OCI-M2 (cell line): ENCODE results near the gene SYNM.

Experiments used
- DNase-seq: peaks from one replicate; lab custom pipeline; 2025; ENCODE audit not compliant: unreplicated experiment; lab: John Stamatoyannopoulos, UW

SYNM gene

GRCh38 chr15:99082798-99083197, 22.1 kb upstream of the SYNM start:
- no peak for DNase-seq

DNA sequence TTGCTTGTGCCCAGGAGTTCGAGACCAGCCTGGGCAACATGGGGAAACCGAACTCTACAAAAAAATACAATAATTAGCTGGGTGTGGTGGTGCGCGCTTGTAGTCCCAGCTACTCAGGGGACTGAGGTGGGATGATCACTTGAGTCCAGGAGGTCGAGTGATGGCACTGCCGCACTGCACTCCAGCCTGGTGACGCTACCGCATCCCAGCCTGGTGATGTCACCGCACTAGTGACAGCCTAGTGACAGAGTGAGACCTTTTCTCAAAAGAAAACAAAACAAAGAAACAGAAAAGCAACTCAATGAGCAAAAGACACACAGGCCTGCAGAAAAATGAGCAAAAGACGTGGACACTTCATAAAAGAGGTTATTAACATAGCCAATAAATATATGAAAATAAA, 19.9 kb upstream of the SYNM start:
- no peak for DNase-seq

DNA sequence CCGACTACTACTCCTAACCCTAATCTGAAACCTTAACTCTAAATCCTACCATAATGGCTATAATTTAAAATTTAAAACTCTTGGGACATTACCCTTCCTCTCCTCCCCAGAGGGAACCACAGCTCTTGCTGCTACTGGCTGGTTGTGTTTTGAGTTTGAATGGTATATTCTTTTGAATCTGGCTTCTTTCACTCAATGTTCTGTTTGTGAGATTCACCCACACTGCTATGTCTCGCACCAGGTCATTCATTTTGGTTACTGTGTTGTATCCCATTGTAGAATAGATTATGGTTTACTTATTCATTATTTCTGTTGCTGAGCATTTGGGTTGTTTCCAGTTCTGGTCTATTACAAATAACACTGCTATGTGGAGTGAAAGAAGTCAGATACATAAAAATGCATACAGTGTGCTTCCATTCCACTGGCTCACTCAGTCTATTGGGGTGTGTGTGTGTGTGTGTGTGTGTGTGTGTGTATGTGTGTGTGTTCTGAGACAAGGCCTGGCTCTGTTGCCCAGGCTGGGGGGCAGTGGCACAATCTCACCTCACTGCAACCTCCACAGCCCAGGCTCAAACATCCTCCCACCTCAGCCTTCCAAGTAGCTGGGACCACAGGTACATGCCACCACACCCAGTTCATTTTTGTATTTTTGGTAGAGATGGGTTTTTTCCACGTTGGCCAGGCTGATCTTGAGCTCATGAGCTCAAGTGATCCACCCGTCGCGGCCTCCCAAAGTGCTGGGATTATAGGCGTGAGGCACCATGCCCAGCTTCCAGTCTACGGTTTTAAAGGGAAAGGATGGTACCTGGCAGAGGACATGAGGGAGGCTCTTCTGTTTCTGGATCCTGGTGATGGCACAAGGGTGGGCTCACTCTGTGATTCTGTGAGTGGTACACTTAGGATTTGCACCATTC, 19.2 kb upstream of the SYNM start:
- DNase-seq: no peak

- no peak for DNase-seq
These were observed 18.6 kb upstream of the SYNM start for GRCh38 chr15:99086327-99086667.

DNA sequence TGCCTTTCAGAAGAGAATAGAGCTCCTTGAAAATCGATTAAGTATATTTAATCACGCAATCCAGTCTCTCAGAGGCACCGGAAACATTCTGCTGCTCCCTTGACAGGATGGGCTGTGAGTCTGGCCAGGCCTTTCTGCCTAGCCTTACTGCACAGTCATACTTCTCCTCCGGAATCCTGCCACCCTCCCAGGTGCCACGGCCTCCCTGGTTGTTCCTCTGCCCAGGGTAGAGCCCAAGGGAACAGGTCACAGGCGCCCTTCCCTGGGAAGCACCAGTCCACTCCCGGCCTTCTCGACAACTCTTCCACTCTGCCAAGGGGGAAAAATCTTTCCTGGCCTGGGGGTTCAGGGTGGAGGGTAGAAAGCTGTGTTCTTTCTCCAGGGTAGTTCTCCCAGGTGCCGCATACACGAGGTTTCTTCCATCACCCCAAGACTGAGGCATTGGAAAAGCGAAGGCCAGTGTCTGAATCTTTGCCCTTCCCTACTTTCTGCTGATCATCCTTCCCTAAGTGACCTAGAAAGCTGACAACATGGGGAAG, 17.4 kb upstream of the SYNM start:
- no peak for DNase-seq

- DNase-seq: no peak
These were observed 14.7 kb upstream of the SYNM start for GRCh38 chr15:99090011-99090699.

GRCh38 chr15:99090938-99091337, 13.9 kb upstream of the SYNM start:
- no peak for DNase-seq

GRCh38 chr15:99092554-99093172, 12.2 kb upstream of the SYNM start:
- DNase-seq: no peak

- DNase-seq: no peak
These were observed 9.3 kb upstream of the SYNM start for GRCh38 chr15:99095626-99096025.

- DNase-seq: no peak
These were observed 8.5 kb upstream of the SYNM start for GRCh38 chr15:99096173-99096893.

GRCh38 chr15:99096894-99097426, 7.9 kb upstream of the SYNM start:
- no peak for DNase-seq

DNA sequence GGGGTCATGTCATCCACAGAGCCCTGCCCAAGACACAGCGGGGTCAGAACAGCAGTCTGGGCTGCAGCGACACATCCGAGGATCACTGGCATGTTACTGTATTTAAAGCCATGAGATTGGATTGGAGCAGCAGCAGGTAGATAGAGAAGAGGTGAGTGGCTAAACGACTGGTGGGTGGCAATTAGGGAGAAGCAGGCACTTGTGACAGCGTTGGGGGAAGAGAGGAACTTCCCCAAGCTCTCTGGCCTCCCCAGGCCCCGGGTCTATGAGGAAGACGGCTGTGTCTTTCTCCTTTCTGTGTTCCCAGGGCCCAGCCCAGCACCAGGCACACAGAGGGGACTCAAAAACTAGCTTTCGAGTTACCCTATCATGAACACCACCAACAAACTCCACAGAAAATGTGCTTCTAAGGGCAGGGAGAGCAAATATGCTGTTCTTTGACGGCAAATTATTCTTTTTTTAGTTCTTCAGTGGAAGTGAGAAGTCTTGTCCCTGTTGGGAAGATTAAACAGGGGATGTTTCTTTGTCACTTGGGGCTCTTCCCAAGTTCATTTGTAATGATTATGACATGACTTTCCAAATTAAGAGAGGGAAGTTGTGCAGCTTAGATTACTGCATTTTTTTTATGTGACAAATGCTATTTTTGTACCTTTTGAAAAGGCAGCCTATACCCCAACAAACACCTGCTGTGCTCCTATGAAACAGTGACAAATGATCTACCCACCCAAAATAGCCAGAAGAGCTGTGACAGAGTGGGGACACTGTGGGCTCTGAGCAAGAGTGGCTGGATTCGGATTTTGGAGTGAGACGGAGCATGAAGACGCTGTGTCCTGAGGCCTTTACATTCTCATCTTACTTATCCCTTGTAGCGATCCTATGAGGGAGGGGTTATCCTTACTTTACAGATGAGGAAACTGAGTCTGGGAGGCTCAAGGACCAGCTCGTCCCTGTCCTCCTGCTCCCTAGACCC, 7.2 kb upstream of the SYNM start:
- DNase-seq: no peak

DNA sequence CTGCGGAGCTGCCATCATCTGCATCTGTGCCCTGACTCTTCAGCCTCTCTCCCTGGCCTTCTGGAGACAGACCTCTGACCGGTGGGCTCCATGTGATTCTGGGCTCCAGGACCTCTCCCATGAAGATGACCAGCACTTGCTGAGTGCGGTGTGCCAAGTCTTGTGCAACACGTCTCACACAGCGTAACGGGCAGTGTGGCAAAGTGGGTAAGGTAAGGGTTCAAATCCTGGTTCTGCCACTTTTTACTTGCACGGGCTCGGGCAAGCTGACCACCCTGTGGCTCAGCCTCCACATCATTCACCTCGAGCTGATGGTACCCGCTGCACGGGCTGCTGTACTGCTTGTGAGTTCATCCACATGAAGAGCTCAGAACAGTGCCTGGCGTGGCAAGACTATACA, 6.5 kb upstream of the SYNM start:
- no peak for DNase-seq

DNA sequence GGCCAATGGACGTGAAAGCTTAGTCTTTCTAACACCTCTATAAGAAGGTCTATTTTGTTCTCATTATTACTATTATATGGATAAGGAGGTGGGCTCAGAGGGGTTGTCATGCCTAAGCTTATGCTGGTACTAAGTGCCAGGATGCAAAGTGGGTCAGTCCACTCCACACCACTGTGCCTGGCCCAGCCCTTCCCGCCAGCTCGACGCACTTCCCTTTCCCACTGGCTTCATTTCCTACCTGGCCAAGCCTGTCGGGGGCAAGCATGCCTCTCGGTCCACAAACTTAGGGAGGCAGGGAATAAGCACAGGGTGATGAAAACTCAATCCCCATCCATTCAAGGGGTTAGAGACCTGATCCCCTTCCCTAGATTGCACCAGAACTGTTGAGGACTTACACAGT, 5.9 kb upstream of the SYNM start:
- no peak for DNase-seq

GRCh38 chr15:99099661-99100060, 5.2 kb upstream of the SYNM start:
- no peak for DNase-seq

GRCh38 chr15:99100245-99101173, 4.4 kb upstream of the SYNM start:
- DNase-seq: peak; percentile 23

DNA sequence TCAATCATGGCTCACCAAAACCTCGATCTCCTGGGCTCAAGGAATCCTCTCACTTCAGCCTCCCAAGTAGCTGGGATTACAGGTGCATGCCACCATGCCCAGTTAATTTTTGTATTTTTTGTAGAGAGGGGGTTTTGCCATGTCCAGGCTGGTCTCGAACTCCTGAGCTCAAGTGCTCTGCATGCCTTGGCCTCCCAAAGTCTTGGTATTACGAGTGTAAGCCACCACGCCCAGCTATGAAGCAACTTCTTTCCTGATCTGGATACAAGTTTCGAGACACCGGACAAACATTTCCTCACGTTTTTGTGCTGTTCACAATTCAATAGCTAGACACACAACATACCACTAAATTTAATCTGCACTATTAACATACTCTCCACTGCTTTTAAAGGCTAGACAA, 3.4 kb upstream of the SYNM start:
- DNase-seq: no peak

- no peak for DNase-seq
These were observed 2.3 kb upstream of the SYNM start for GRCh38 chr15:99102332-99103235.
